Stimulated activated CD4-positive, alpha-beta T cell treated with anti-CD3 and anti-CD28 coated beads, Interleukin-4, amount 100 ng/mL, for 4 hours (primary cell): ENCODE results near the gene PCED1B.
"Not testable (repeated sequence)": the region's sequence is repeated elsewhere in the genome, so short reads cannot be mapped to it uniquely, and the experiment has no call there.

Experiments
- DNase-seq, 2 experiments: peaks; one replicate each; pipeline ENCODE4 v3.0.0-alpha.2; 2020

PCED1B gene

DNA sequence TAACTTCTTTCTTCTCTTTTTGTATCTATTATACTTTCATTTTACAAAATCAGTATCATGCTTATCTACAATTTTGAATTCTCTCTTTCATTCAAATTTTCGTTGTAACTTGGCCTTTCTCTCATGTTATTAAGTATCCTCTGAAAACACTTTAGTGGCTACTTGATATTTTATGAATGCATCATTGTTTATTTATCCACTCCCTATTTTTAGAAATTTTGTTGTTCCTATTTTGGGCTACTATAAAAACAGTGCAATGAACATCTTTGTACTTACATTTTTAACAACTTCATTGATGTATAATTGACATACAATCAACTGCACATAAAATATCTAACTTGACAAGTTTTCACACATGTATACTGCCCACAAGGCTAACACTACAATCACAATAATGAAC, 44.3 kb downstream of the PCED1B start:
- DNase-seq = no peak

GRCh38 chr12:47124451-47124850, 45.0 kb downstream of the PCED1B start:
- no peak for DNase-seq

GRCh38 chr12:47126246-47126645, 46.8 kb downstream of the PCED1B start:
- DNase-seq = no peak

DNA sequence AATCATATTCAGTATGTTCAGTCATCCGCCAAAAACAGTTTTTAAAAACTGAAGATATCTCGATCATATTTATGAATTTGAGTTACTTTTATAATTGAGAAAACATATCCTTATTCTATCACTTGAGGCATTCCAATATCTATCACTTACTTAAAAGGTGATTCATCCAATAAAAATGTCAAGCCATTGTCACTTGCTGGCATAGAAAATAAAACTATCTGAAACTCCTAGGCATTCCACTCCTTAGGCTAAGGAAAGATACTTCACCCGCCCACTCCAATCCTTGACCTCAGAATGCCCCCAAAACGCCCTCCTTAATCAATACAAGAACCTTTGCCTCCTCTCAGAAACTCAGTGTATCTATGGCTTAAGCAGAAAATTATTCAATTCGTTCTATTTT, 51.6 kb downstream of the PCED1B start:
- DNase-seq = no peak

GRCh38 chr12:47134005-47134404, 54.6 kb downstream of the PCED1B start:
- DNase-seq = peak in 1 of 2 experiments; percentile 32

DNA sequence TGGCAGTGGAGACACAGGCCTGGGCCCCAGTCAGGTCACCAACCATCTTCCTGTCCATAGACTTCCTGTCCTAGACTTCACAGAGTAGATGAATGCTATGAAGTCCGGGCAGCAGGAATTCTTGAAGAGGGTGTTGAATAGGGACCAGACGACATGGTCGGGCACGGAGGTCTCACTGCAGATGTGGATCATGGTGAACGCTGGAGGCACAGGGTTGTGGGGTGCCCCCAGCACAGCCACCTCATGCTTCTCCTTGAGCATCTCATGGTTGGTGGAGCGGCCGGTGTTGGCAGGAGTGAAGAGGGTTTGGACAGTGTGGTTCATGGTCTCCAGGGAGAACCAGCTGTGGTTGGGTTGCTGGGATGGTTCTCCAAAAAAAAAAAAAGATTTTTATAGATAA, 56.2 kb downstream of the PCED1B start:
- no peak for DNase-seq

GRCh38 chr12:47139000-47139681, 59.7 kb downstream of the PCED1B start:
- no peak for DNase-seq

DNA sequence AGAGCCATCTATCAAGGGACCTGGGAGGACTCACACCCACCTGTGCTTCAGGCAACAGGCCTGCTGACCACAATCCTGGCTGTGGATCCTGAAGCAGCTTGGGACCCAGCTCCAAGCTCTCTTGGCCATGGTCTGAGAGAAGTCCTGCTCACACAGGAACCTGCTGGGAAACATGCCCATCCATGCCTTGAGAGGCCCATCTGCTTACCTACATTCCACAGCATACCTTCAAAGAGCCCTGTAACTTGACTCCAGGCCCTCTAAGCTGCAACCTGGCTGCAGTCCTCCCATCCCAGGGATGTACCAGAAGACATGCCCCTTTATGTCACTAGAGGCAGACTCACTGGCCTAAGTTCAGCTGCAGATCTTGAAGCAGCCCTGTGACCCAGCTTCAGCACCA, 62.0 kb downstream of the PCED1B start:
- DNase-seq = no peak

DNA sequence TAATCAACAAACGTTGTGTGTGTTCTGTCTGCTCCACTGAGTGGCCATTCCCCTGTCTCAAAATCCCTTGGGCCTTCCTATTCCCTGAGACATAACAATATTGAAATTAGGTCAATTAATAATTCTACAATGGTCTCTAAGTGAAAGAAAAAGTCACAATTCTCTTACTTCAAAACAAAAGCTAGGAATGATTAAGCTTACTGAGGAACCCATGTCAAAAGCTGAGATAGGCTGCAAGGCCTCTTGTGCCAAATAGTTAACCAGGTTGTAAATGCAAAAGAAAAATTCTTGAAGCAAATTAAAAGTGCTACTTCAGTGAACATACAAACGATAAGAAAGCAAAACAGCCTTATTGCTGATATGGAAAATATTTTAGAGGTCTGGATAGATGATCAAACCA, 65.3 kb downstream of the PCED1B start:
- no peak for DNase-seq

DNA sequence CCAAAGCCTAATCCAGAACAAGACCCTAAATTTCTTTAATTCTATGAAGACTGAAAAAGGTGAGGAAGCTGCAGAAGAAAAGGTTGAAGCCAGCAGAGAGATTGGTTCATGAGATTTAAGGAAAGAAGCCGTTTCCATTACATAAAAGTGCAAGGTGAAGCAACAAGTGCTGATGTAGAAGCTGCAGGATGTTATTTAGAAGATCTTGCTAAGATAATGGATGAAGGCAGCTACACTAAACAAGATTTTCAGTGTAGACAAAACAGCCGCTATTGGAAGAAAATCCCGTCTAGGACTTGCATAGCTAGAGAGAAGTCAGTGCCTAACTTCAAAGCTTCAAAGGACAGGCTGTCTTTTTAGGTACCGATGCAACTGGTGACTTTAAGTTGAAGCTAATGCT, 65.8 kb downstream of the PCED1B start:
- no peak for DNase-seq

GRCh38 chr12:47147739-47148138, 68.3 kb downstream of the PCED1B start:
- no peak for DNase-seq

DNA sequence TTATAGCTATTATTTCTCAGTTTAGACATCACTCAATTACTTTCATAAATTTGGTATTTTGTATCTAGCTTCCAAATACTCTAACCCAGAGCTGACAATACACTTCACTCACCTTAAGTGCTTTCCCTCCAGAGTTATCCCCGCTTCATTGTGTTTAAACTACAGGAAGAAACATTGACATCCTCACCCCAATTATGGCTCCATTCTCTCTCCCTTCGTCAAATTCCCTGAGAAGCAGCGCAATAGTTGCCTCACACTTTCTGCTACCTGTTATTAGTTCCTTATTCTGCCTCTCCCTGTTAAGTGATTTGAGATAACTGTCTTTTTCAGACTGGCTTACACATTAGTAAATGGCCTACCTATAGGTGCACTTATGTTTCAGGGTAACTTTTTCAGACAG, 69.7 kb downstream of the PCED1B start:
- no peak for DNase-seq

DNA sequence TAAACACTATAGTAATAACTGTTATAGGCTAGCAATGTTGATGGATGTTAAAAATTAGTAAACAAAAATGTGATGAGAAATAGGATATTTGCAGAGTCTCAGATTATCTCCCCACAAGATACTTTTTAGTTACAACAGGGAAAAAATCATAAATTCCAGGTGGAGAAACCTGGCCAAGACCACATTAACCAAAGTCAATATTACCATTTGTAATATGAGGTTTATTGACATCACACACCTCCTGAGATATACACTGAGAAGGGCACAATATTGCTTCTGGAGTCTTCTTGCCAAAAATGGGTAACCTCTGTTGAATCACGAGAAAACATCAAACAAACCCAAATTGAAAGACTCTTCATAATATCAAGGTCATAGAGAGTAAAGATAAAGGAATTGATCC, 72.7 kb downstream of the PCED1B start:
- DNase-seq = no peak

DNA sequence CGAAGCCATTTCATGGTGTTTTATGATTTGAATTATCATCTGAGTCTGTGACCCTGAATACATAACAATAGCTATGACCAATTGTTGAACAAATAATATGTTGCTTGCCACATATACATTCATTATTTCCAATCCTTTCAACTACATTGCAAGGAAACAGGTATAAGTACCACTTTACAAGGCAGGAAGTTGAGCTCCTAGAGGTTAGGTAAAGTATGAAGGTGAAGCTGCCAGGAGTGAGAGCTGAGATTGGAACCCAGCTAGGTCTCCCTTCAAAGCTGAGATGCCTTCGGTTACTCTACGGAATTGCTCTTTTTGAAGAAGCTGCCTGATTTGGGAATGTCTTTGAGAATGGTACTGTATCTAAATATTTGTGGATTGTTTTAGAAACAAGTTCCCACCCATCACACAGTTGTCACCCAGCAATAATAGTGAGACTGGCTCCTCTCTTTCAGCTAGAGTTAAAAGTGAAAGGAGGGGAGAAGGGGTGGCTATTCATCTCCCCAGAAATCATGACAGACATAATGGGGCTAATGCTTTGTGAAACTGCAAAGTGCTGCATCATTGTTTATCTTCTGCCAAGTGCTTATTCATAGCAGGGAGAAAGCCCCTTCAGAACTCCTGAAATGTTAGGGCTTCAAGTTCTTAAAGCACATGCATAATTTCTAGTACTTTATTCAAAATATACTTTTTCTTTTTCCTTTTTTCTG, 76.2 kb downstream of the PCED1B start:
- DNase-seq = no peak

DNA sequence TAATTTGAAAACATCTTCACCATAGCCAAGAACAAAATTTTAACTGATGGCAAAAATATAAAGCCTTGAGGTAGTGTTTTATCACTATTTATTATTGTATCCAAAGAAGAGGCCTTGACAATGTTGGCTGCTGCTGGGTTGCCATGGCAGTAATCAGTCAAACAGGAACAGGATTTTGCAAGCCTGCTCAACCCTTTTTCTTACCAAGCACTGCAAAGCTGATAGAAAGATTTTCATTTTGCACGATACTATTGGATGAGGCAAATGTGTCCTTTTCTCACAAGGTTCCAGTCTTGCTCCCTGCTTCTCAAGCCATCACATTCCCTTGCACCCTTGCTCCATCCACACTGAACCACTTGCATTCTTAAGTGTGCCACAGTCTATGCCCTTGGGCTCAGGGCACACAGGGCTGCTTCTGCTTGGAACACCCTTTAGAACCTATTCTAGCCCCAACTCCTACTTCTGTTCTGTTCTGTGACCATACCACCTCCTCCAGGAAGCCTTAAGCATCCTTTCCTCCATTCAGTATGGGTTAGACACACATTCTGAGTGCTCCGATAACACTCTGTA, 76.8 kb downstream of the PCED1B start:
- no peak for DNase-seq

DNA sequence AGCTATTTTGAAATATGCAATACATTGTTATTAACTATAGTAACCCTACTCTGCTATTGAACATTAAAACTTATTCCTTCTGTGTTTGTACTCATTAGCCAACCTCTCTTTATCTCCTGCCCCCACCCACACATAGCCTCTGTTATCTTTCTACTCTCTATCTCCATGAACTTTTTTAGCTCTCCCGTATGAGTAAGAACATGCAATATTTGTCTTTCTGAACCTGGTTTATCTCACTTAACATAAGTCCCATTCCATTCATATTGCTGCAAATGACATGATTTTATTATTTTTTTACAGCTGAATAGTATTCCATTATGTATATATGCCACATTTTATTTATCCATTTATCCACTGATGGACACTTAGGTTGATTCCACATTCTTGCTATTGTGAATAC, 79.4 kb downstream of the PCED1B start:
- no peak for DNase-seq

DNA sequence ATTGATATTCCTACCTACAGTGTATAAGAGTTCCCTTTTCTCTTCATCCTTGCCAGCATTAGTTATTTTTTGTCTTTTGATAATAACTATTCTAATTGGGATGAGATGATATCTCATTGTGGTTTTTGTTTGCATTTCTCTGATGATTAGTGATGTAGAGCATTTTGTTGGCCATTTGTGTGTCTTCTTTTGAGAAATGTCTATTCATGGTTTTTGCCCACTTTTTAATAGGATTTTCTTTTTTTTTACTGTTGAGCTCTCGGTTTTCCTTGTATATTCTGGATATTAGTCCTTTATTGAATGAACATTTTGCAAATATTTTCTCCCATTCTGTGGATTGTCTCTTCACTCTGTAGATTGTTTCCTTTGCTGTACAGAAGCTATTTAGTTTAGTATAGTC, 79.9 kb downstream of the PCED1B start:
- no peak for DNase-seq

GRCh38 chr12:47160316-47161244, 81.2 kb downstream of the PCED1B start:
- no peak for DNase-seq

GRCh38 chr12:47164116-47164515, 84.7 kb downstream of the PCED1B start:
- DNase-seq = no peak

GRCh38 chr12:47164724-47165439, 85.5 kb downstream of the PCED1B start:
- no peak for DNase-seq

- no peak for DNase-seq
These were observed 86.5 kb downstream of the PCED1B start for GRCh38 chr12:47165934-47166333.

- no peak for DNase-seq
These were observed 86.9 kb downstream of the PCED1B start for GRCh38 chr12:47166365-47166764.

DNA sequence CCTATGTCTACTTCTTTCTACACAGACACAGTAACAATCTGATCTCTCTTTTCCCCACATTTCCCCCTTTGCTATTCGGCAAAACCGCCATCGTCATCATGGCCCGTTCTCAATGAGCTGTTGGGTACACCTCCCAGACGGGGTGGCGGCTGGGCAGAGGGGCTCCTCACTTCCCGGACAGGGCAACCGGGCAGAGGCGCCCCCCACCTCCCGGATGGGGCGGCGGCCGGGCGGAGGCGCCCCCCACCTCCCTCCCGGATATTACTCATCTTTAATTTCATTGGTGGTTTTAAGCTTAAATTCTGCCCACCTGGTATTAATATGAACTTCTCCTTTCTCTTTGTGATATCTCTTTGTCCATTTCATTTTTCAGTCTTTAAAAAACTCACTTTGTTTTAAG, 90.9 kb downstream of the PCED1B start:
- not testable (repeated sequence) for DNase-seq
